GM21528 (cell line): Measurements from ENCODE around the gene NDUFB5.

ENCODE experiments used
- ATAC-seq: cut with Tn5 transposase; IDR thresholded peaks from one replicate; pipeline ENCODE4 v1.9.1; 2021; ENCODE audit warnings: mild to moderate bottlenecking, moderate library complexity; ENCODE audit not compliant: unreplicated experiment, low FRiP score

Gene NDUFB5

GRCh38 chr3:179672918-179673317, 68.3 kb downstream of the NDUFB5 start:
- ATAC-seq, result no peak

DNA sequence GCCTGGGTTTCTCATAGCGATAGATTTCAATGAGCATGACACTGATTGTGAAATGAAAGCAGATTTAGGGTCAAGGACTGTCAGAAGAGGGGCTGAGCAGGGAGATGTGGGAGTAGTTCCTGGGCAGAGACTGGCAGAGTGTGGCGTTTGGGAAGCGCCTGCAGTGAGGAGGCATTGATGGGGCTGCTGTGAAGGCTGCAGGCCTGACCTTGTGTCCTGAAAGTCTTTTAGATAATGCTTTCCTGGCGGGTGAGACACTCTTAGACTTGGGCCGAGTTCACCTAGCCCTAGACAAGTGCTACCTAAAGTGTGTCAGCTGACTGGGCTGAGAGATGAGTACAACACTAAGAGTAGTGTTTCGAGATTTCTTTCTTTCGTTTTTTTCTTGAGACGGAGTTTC, 68.9 kb downstream of the NDUFB5 start:
- ATAC-seq, result no peak

GRCh38 chr3:179676081-179676480, 71.5 kb downstream of the NDUFB5 start:
- ATAC-seq, result no peak
